DND-41 (cell line): Measurements from ENCODE around the gene MIDN.

Experiments
- ATAC-seq: fragments of 200-7000 bp; cut with Tn5 transposase; 3 replicates; pipeline ENCODE4 v1.9.1; 2021; ENCODE audit warnings: low read depth; ENCODE audit not compliant: insufficient read depth
- DNase-seq: peaks from one replicate; pipeline ENCODE4 v3.0.0-alpha.2; 2020
- H2AFZ ChIP-seq: 2 replicates; pipeline ENCODE4 v1.6.0; 2012; ENCODE audit warnings: low read depth, low read length
- H3K27ac ChIP-seq: 2 replicates; pipeline ENCODE4 v1.5.1; 2012; ENCODE audit warnings: low read length, inconsistent platforms
- H3K27me3 ChIP-seq: fragments of 200-600 bp; sonication (generic); 2 replicates; pipeline ENCODE4 v1.6.0; 2012; ENCODE audit warnings: low read length, mild to moderate bottlenecking, inconsistent platforms; ENCODE audit not compliant: insufficient read depth, poor library complexity
- H3K36me3 ChIP-seq: 2 replicates; pipeline ENCODE4 v1.5.1; 2012; ENCODE audit warnings: low read length, inconsistent platforms; ENCODE audit not compliant: insufficient read depth
- H3K4me1 ChIP-seq: 2 replicates; pipeline ENCODE4 v1.5.1; 2012; ENCODE audit warnings: mild to moderate bottlenecking, low read length; ENCODE audit not compliant: insufficient read depth
- H3K4me2 ChIP-seq: 2 replicates; pipeline ENCODE4 v1.6.0; 2012; ENCODE audit warnings: mild to moderate bottlenecking, moderate library complexity, low read length, inconsistent platforms; ENCODE audit not compliant: insufficient read depth
- H3K4me3 ChIP-seq, 2 experiments: fragments of 200-600 bp in 1 of 2; shearing (Covaris generic) in 1 of 2; 2 replicates each; pipeline ENCODE4 v1.5.1; 2012 to 2016; ENCODE audit warnings: inconsistent platforms in 2 of 2, low read length in 2 of 2, mild to moderate bottlenecking in 2 of 2, low read depth in 1 of 2, moderate library complexity in 1 of 2
- H3K79me2 ChIP-seq: 2 replicates; pipeline ENCODE4 v1.6.0; 2012; ENCODE audit warnings: low read length, inconsistent platforms; ENCODE audit not compliant: insufficient read depth
- H3K9ac ChIP-seq: 2 replicates; pipeline ENCODE4 v1.6.0; 2012; ENCODE audit warnings: low read depth, mild to moderate bottlenecking, inconsistent platforms, low read length, moderate library complexity
- H3K9me3 ChIP-seq: 2 replicates; pipeline ENCODE4 v1.5.1; 2012; ENCODE audit warnings: low read length, moderate library complexity, mild to moderate bottlenecking, inconsistent platforms; ENCODE audit not compliant: insufficient read depth, severe bottlenecking
- H4K20me1 ChIP-seq: 2 replicates; pipeline ENCODE4 v1.6.0; 2012; ENCODE audit warnings: low read length; ENCODE audit not compliant: insufficient read depth
- CTCF ChIP-seq: IDR thresholded peaks from 2 replicates; pipeline ENCODE4 v1.5.1; 2012; ENCODE audit warnings: borderline replicate concordance, low read length, moderate library complexity, mild to moderate bottlenecking; ENCODE audit not compliant: poor library complexity, severe bottlenecking; ENCODE audit errors: extremely low read depth
- EZH2 ChIP-seq: IDR thresholded peaks from 3 replicates; pipeline ENCODE4 v1.6.1; 2012; ENCODE audit warnings: borderline replicate concordance, low read depth, mild to moderate bottlenecking, moderate library complexity, low read length, inconsistent platforms; ENCODE audit not compliant: severe bottlenecking

Gene MIDN

GRCh38 chr19:1282588-1283206, 34.3 kb downstream of the MIDN start:
- Histone ChIP-seq H4K20me1 (peaks cover 16% of the 10 kb centered on the region), H2AFZ (no peak overlapping the region), H3K9me3 (no peaks in the 10 kb centered on the region), H3K4me3 (no peak overlapping the region), H3K9ac (no peak overlapping the region), H3K36me3 (peaks cover 23% of the 10 kb centered on the region), H3K4me2 (no peak overlapping the region), H3K79me2 (peaks cover 3% of the 10 kb centered on the region; the same call in 1 of the 2 replicates), H3K4me1 (no peaks in the 10 kb centered on the region), H3K27ac (no peak overlapping the region), H3K27me3 (no peaks in the 10 kb centered on the region)
- DNase-seq: no peak
- ATAC-seq: no peak
- no peak for TF ChIP-seq CTCF
- no peak for TF ChIP-seq EZH2

GRCh38 chr19:1283207-1283916, 35.0 kb downstream of the MIDN start:
- no peaks in the 10 kb centered on the region for H3K9me3 ChIP-seq
- DNase-seq (no peak), ATAC-seq (no peak)
- H3K4me3 ChIP-seq: no peak overlapping the region
- no peaks in the 10 kb centered on the region for H3K79me2 ChIP-seq
- no peak for TF ChIP-seq CTCF
- no peak for TF ChIP-seq EZH2
- no peak overlapping the region for H3K9ac ChIP-seq
- no peaks in the 10 kb centered on the region for H3K27me3 ChIP-seq
- H2AFZ ChIP-seq: no peak overlapping the region
- peaks cover 17% of the 10 kb centered on the region for H3K36me3 ChIP-seq
- H4K20me1 ChIP-seq: peaks cover 16% of the 10 kb centered on the region
- H3K4me1 ChIP-seq: no peaks in the 10 kb centered on the region
- no peak overlapping the region for H3K4me2 ChIP-seq
- no peak overlapping the region for H3K27ac ChIP-seq

GRCh38 chr19:1283917-1284292, 35.5 kb downstream of the MIDN start:
- Histone ChIP-seq H3K4me3 (no peak overlapping the region), H3K27ac (no peak overlapping the region), H3K79me2 (no peaks in the 10 kb centered on the region), H3K9ac (no peak overlapping the region), H3K4me1 (no peaks in the 10 kb centered on the region), H3K36me3 (peaks cover 13% of the 10 kb centered on the region), H4K20me1 (peaks cover 15% of the 10 kb centered on the region), H3K4me2 (no peak overlapping the region), H2AFZ (no peak overlapping the region), H3K9me3 (no peaks in the 10 kb centered on the region), H3K27me3 (no peaks in the 10 kb centered on the region)
- ATAC-seq: no peak
- TF ChIP-seq CTCF (no peak), EZH2 (no peak)
- DNase-seq: no peak
